ENCODE data around the gene HCK. TPM values are rescaled to one million over a fixed set of nuclear protein-coding genes. Genes with fewer than 3 reads are reported as not detected.

The HCK gene
- total RNA-seq, 1 donor from 2014 or later, result 99.9 TPM

GRCh38 chr20:32139947-32140346, 87.9 kb downstream of the HCK start:
- no peak overlapping the region for H3K4me3 ChIP-seq
- H3K27ac ChIP-seq, result no peak overlapping the region
- intact Hi-C loops (cut with DNase I), result no loop called here
- H3K27me3 ChIP-seq (ENCODE audit: low read depth), result no peaks in the 10 kb centered on the region
- no peaks in the 10 kb centered on the region for H3K4me1 ChIP-seq
- no peak for ATAC-seq
- peaks cover 98% of the 10 kb centered on the region for H3K36me3 ChIP-seq
- DNase-seq, result no peak
- H3K9me3 ChIP-seq, result no peaks in the 10 kb centered on the region
- no peak for TF ChIP-seq CTCF (IDR thresholded peaks at IDR 0.05)

- ATAC-seq (no peak), DNase-seq (no peak)
- H3K4me1 ChIP-seq, result no peaks in the 10 kb centered on the region
- peaks cover 99% of the 10 kb centered on the region for H3K36me3 ChIP-seq
- intact Hi-C loops (cut with DNase I), result no loop called here
- H3K27me3 ChIP-seq (ENCODE audit: low read depth), result no peaks in the 10 kb centered on the region
- no peak for TF ChIP-seq CTCF (IDR thresholded peaks at IDR 0.05)
- no peak overlapping the region for H3K27ac ChIP-seq
- H3K4me3 ChIP-seq, result no peak overlapping the region
- no peaks in the 10 kb centered on the region for H3K9me3 ChIP-seq
Measured at GRCh38 chr20:32140603-32141002, 88.6 kb downstream of the HCK start.

GRCh38 chr20:32141465-32141980, 89.5 kb downstream of the HCK start:
- peaks cover 99% of the 10 kb centered on the region for H3K36me3 ChIP-seq
- no peaks in the 10 kb centered on the region for H3K9me3 ChIP-seq
- TF ChIP-seq CTCF (IDR thresholded peaks at IDR 0.05), result no peak
- no peaks in the 10 kb centered on the region for H3K27me3 ChIP-seq (ENCODE audit: low read depth)
- no peak for ATAC-seq
- no peak overlapping the region for H3K4me3 ChIP-seq
- intact Hi-C loops (cut with DNase I), result no loop called here
- no peak overlapping the region for H3K27ac ChIP-seq
- no peak for DNase-seq
- no peaks in the 10 kb centered on the region for H3K4me1 ChIP-seq

- Histone ChIP-seq H3K9me3 (no peaks in the 10 kb centered on the region), H3K36me3 (peaks cover 99% of the 10 kb centered on the region), H3K27ac (no peak overlapping the region), H3K27me3 (ENCODE audit: low read depth) (no peaks in the 10 kb centered on the region), H3K4me3 (no peak overlapping the region), H3K4me1 (no peaks in the 10 kb centered on the region)
- intact Hi-C loops (cut with DNase I), result no loop called here
- ATAC-seq (no peak), DNase-seq (no peak)
- TF ChIP-seq CTCF (IDR thresholded peaks at IDR 0.05), result no peak
Measured at GRCh38 chr20:32142088-32142487, 90.0 kb downstream of the HCK start.

- H3K36me3 ChIP-seq, result peaks cover 99% of the 10 kb centered on the region
- no peak for ATAC-seq
- H3K4me1 ChIP-seq, result no peaks in the 10 kb centered on the region
- TF ChIP-seq CTCF (IDR thresholded peaks at IDR 0.05), result no peak
- H3K27me3 ChIP-seq (ENCODE audit: low read depth), result no peaks in the 10 kb centered on the region
- no peak overlapping the region for H3K27ac ChIP-seq
- no peaks in the 10 kb centered on the region for H3K9me3 ChIP-seq
- H3K4me3 ChIP-seq, result no peak overlapping the region
- intact Hi-C loops (cut with DNase I), result no loop called here
- DNase-seq, result no peak
Measured at GRCh38 chr20:32142991-32143390, 90.9 kb downstream of the HCK start.
